ENCODE data around the gene ZNF511. TPM values are rescaled to one million over a fixed set of nuclear protein-coding genes. Genes with fewer than 3 reads are reported as not detected.

ZNF511 gene
- total RNA-seq, 1 experiment from 2014 or later = 69.6 TPM

DNA sequence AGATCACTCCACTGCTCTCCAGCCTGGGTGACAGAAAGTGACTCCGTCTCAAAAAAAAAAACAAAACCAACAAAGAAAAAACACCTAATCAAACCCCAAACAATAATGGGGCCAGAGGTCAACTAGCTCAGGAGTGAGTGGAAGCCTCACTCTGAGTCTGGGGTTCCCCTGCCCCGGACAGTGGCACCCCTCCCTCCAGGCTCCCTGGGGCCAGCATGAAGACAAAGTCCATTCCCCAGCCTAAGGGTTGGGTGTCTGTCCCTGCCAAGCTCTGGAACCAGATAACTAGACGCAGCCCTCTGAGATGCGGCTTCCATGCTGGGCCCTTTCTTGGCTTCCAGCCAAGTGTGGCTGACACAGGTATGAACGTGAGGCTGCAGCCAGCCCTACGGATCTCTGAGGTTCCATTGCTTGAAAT lies 50.8 kb downstream of the ZNF511 start (continued):
- TF ChIP-seq, protein P1, sequence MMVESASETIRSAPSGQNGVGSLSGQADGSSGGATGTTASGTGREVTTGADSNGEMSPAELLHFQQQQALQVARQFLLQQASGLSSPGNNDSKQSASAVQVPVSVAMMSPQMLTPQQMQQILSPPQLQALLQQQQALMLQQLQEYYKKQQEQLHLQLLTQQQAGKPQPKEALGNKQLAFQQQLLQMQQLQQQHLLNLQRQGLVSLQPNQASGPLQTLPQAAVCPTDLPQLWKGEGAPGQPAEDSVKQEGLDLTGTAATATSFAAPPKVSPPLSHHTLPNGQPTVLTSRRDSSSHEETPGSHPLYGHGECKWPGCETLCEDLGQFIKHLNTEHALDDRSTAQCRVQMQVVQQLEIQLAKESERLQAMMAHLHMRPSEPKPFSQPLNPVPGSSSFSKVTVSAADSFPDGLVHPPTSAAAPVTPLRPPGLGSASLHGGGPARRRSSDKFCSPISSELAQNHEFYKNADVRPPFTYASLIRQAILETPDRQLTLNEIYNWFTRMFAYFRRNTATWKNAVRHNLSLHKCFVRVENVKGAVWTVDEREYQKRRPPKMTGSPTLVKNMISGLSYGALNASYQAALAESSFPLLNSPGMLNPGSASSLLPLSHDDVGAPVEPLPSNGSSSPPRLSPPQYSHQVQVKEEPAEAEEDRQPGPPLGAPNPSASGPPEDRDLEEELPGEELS (CRISPR knock-in tag; IDR thresholded peaks at IDR 0.05) = no peak
- TF ChIP-seq, protein P2, sequence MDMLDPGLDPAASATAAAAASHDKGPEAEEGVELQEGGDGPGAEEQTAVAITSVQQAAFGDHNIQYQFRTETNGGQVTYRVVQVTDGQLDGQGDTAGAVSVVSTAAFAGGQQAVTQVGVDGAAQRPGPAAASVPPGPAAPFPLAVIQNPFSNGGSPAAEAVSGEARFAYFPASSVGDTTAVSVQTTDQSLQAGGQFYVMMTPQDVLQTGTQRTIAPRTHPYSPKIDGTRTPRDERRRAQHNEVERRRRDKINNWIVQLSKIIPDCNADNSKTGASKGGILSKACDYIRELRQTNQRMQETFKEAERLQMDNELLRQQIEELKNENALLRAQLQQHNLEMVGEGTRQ (CRISPR knock-in tag; IDR thresholded peaks at IDR 0.05) = no peak
- TF ChIP-seq FOXP1 (CRISPR knock-in tag; IDR thresholded peaks at IDR 0.05; ENCODE audit: borderline replicate concordance) (no peak), MYBL2 (CRISPR knock-in tag; IDR thresholded peaks at IDR 0.05) (no peak), CREB1 (CRISPR knock-in tag; IDR thresholded peaks at IDR 0.05) (no peak)
- TF ChIP-seq, protein P3, sequence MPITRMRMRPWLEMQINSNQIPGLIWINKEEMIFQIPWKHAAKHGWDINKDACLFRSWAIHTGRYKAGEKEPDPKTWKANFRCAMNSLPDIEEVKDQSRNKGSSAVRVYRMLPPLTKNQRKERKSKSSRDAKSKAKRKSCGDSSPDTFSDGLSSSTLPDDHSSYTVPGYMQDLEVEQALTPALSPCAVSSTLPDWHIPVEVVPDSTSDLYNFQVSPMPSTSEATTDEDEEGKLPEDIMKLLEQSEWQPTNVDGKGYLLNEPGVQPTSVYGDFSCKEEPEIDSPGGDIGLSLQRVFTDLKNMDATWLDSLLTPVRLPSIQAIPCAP (CRISPR knock-in tag; IDR thresholded peaks at IDR 0.05) = no peak
- TF ChIP-seq, protein P4, sequence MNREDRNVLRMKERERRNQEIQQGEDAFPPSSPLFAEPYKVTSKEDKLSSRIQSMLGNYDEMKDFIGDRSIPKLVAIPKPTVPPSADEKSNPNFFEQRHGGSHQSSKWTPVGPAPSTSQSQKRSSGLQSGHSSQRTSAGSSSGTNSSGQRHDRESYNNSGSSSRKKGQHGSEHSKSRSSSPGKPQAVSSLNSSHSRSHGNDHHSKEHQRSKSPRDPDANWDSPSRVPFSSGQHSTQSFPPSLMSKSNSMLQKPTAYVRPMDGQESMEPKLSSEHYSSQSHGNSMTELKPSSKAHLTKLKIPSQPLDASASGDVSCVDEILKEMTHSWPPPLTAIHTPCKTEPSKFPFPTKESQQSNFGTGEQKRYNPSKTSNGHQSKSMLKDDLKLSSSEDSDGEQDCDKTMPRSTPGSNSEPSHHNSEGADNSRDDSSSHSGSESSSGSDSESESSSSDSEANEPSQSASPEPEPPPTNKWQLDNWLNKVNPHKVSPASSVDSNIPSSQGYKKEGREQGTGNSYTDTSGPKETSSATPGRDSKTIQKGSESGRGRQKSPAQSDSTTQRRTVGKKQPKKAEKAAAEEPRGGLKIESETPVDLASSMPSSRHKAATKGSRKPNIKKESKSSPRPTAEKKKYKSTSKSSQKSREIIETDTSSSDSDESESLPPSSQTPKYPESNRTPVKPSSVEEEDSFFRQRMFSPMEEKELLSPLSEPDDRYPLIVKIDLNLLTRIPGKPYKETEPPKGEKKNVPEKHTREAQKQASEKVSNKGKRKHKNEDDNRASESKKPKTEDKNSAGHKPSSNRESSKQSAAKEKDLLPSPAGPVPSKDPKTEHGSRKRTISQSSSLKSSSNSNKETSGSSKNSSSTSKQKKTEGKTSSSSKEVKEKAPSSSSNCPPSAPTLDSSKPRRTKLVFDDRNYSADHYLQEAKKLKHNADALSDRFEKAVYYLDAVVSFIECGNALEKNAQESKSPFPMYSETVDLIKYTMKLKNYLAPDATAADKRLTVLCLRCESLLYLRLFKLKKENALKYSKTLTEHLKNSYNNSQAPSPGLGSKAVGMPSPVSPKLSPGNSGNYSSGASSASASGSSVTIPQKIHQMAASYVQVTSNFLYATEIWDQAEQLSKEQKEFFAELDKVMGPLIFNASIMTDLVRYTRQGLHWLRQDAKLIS (CRISPR knock-in tag; IDR thresholded peaks at IDR 0.05; ENCODE audit: borderline replicate concordance) = no peak

DNA sequence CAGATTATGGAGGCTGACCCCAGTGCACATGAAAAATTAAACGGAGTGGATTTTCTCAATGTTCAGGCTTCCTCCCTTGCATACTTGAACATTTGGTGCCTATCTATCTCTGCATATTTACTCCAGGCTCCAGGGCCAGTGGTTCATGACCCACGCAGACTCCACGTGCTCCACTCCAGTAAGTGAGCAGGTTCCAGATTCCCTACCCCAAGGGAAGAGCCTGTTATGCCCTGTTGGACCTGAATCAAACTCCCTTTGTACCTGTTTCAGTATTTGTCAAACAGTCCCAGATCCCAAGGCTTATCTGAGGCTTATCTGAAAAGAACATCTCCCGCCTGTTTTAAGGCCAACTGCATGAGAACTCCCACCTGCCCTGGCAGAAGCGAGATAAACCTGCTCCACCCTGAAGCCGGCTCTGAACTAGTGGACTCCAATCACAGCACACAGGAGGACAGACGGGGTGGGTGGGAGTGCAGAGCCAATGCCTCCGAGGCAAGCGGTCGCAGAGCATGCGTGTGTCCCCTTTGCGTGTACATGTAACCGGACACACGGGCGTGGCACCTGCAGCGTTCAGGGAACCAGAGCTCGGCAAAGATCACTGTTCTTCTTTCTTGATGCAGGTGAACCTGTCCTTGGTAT lies 51.4 kb downstream of the ZNF511 start:
- Mint-ChIP-seq H3K9me3 (no peaks in the 10 kb centered on the region), H3K4me3 (no peak overlapping the region), H3K36me3 (peaks cover 25% of the 10 kb centered on the region), H3K27me3 (ENCODE audit: low read depth) (peaks cover 12% of the 10 kb centered on the region), H3K27ac (no peak overlapping the region), H3K4me1 (no peaks in the 10 kb centered on the region)
- POLR2A ChIA-PET = no interaction called here
- CTCF ChIA-PET = no interaction called here
- TF ChIP-seq, protein P5, sequence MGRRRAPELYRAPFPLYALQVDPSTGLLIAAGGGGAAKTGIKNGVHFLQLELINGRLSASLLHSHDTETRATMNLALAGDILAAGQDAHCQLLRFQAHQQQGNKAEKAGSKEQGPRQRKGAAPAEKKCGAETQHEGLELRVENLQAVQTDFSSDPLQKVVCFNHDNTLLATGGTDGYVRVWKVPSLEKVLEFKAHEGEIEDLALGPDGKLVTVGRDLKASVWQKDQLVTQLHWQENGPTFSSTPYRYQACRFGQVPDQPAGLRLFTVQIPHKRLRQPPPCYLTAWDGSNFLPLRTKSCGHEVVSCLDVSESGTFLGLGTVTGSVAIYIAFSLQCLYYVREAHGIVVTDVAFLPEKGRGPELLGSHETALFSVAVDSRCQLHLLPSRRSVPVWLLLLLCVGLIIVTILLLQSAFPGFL (CRISPR knock-in tag; IDR thresholded peaks at IDR 0.05; ENCODE audit: borderline replicate concordance) = no peak
- DNase-seq (ENCODE audit: low spot score) (no peak), ATAC-seq (no peak)

DNA sequence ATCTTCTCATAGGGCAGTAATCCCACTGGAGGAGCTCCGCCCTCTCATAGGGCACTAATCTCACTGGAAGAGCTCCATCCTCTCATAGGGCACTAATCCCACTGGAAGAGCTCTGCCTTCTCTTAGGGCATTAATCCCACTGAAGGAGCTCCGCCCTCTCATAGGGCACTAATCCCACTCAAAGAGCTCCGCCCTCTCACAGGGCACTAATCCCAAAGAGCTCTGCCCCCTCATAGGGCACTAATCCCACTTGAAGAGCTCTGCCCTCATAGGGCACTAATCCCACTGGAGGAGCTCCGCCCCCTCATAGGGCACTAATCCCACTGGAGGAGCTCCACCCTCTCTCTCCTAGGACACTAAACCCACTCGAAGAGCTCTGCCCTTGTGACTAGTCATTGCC lies 52.5 kb downstream of the ZNF511 start:
- ChIA-PET POLR2A (interaction anchor here (0.9 kb wide), 1 partner anchor 12 kb away, joined by 3 read pairs; the partner anchor contains the start of gene ECHS1), CTCF (interaction anchor here (1.5 to 2.4 kb wide), 3 partner anchors 31 to 47 kb away, joined by 3 to 14 read pairs (median 6); no protein-coding TSS in a partner anchor)
- H3K27me3 Mint-ChIP-seq (ENCODE audit: low read depth) = peaks cover 12% of the 10 kb centered on the region
- ATAC-seq = no peak
- no peaks in the 10 kb centered on the region for H3K4me1 Mint-ChIP-seq
- DNase-seq (ENCODE audit: low spot score) = no peak
- no peaks in the 10 kb centered on the region for H3K9me3 Mint-ChIP-seq
- H3K27ac Mint-ChIP-seq = no peak overlapping the region
- H3K36me3 Mint-ChIP-seq = peaks cover 33% of the 10 kb centered on the region
- H3K4me3 Mint-ChIP-seq = no peak overlapping the region
- TF ChIP-seq SOX15 (CRISPR knock-in tag; IDR thresholded peaks at IDR 0.05) (no peak), OVOL2 (CRISPR knock-in tag; IDR thresholded peaks at IDR 0.05; ENCODE audit: borderline replicate concordance) (no peak), MYBL2 (CRISPR knock-in tag; IDR thresholded peaks at IDR 0.05) (no peak), JUN (CRISPR knock-in tag; IDR thresholded peaks at IDR 0.05) (no peak), ZNF317 (CRISPR knock-in tag; IDR thresholded peaks at IDR 0.05; ENCODE audit: borderline replicate concordance, low read depth) (no peak)
- TF ChIP-seq, protein P6, sequence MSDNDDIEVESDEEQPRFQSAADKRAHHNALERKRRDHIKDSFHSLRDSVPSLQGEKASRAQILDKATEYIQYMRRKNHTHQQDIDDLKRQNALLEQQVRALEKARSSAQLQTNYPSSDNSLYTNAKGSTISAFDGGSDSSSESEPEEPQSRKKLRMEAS (CRISPR knock-in tag; IDR thresholded peaks at IDR 0.05) = no peak
- TF ChIP-seq, protein P1 (CRISPR knock-in tag; IDR thresholded peaks at IDR 0.05) = no peak
- TF ChIP-seq, protein P7, sequence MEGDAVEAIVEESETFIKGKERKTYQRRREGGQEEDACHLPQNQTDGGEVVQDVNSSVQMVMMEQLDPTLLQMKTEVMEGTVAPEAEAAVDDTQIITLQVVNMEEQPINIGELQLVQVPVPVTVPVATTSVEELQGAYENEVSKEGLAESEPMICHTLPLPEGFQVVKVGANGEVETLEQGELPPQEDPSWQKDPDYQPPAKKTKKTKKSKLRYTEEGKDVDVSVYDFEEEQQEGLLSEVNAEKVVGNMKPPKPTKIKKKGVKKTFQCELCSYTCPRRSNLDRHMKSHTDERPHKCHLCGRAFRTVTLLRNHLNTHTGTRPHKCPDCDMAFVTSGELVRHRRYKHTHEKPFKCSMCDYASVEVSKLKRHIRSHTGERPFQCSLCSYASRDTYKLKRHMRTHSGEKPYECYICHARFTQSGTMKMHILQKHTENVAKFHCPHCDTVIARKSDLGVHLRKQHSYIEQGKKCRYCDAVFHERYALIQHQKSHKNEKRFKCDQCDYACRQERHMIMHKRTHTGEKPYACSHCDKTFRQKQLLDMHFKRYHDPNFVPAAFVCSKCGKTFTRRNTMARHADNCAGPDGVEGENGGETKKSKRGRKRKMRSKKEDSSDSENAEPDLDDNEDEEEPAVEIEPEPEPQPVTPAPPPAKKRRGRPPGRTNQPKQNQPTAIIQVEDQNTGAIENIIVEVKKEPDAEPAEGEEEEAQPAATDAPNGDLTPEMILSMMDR (IDR thresholded peaks at IDR 0.05) = no peak
- TF ChIP-seq, protein P3 (CRISPR knock-in tag; IDR thresholded peaks at IDR 0.05) = no peak
- TF ChIP-seq, protein P8, sequence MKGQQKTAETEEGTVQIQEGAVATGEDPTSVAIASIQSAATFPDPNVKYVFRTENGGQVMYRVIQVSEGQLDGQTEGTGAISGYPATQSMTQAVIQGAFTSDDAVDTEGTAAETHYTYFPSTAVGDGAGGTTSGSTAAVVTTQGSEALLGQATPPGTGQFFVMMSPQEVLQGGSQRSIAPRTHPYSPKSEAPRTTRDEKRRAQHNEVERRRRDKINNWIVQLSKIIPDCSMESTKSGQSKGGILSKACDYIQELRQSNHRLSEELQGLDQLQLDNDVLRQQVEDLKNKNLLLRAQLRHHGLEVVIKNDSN (CRISPR knock-in tag; IDR thresholded peaks at IDR 0.05) = no peak
